H9 (cell line): ENCODE measurements around the gene PKIB. TPM values are rescaled to one million over a fixed set of nuclear protein-coding genes. Genes with fewer than 3 reads are reported as not detected.

Experiments used
- DNase-seq: peaks from one replicate; pipeline ENCODE4 v3.0.0-alpha.2; 2017
- H2AFZ ChIP-seq: one replicate; pipeline ENCODE4 v1.6.1; 2013; ENCODE audit warnings: mild to moderate bottlenecking, low read length, control low read depth, moderate library complexity
- H2AK5ac ChIP-seq: 2 replicates; pipeline ENCODE4 v1.6.1; 2013; ENCODE audit warnings: low read length, control low read depth, mixed read lengths; ENCODE audit not compliant: insufficient read length
- H2BK120ac ChIP-seq: one replicate; pipeline ENCODE4 v1.6.1; 2013; ENCODE audit warnings: low read depth, mild to moderate bottlenecking, low read length, control low read depth, inconsistent platforms; ENCODE audit not compliant: poor library complexity, severe bottlenecking
- H2BK12ac ChIP-seq: 2 replicates; pipeline ENCODE4 v1.6.1; 2013; ENCODE audit warnings: low read length, control low read depth, mixed read lengths, low read depth; ENCODE audit not compliant: insufficient read length
- H2BK15ac ChIP-seq: 2 replicates; pipeline ENCODE4 v1.6.1; 2013; ENCODE audit warnings: low read depth, low read length, control low read depth
- H2BK20ac ChIP-seq: one replicate; pipeline ENCODE4 v1.6.1; 2013; ENCODE audit warnings: low read depth, mild to moderate bottlenecking, low read length, control low read depth, inconsistent platforms; ENCODE audit not compliant: poor library complexity, severe bottlenecking
- H2BK5ac ChIP-seq: 2 replicates; pipeline ENCODE4 v1.6.1; 2013; ENCODE audit warnings: low read length, control low read depth, mixed read lengths; ENCODE audit not compliant: insufficient read length
- H3K14ac ChIP-seq: 2 replicates; pipeline ENCODE4 v1.6.1; 2013; ENCODE audit warnings: low read length, control low read depth; ENCODE audit not compliant: insufficient read depth
- H3K18ac ChIP-seq: 2 replicates; pipeline ENCODE4 v1.6.1; 2013; ENCODE audit warnings: low read depth, mild to moderate bottlenecking, mixed read lengths, low read length, control low read depth; ENCODE audit not compliant: insufficient read length
- H3K23ac ChIP-seq: 2 replicates; pipeline ENCODE4 v1.6.1; 2013; ENCODE audit warnings: low read length, control low read depth, mixed read lengths, low read depth; ENCODE audit not compliant: insufficient read length
- H3K23me2 ChIP-seq: 2 replicates; pipeline ENCODE4 v1.6.1; 2013; ENCODE audit warnings: low read depth, mild to moderate bottlenecking, mixed read lengths, low read length, control low read depth; ENCODE audit not compliant: insufficient read length, poor library complexity, severe bottlenecking
- H3K27ac ChIP-seq: 2 replicates; pipeline ENCODE4 v1.5.1; 2013; ENCODE audit warnings: low read length, control low read depth, mixed read lengths, low read depth; ENCODE audit not compliant: insufficient read length
- H3K27me3 ChIP-seq: 2 replicates; pipeline ENCODE4 v1.6.1; 2013; ENCODE audit warnings: low read length, control low read depth, inconsistent platforms; ENCODE audit not compliant: insufficient read depth
- H3K4ac ChIP-seq: 2 replicates; pipeline ENCODE4 v1.6.1; 2013; ENCODE audit warnings: low read depth, mild to moderate bottlenecking, control low read depth, inconsistent platforms, low read length, moderate library complexity
- H3K4me1 ChIP-seq: 2 replicates; pipeline ENCODE4 v1.6.1; 2013; ENCODE audit warnings: low read length, control low read depth, inconsistent platforms; ENCODE audit not compliant: insufficient read depth
- H3K4me2 ChIP-seq: 2 replicates; pipeline ENCODE4 v1.6.1; 2013; ENCODE audit warnings: low read length, control low read depth, mixed read lengths; ENCODE audit not compliant: insufficient read length, insufficient read depth
- H3K56ac ChIP-seq: 2 replicates; pipeline ENCODE4 v1.6.1; 2013; ENCODE audit warnings: low read depth, mild to moderate bottlenecking, mixed read lengths, low read length, control low read depth; ENCODE audit not compliant: insufficient read length
- H3K79me1 ChIP-seq: 2 replicates; pipeline ENCODE4 v1.6.1; 2013; ENCODE audit warnings: low read depth, mild to moderate bottlenecking, moderate library complexity, low read length, control low read depth, inconsistent platforms; ENCODE audit not compliant: insufficient read depth, poor library complexity, severe bottlenecking
- H3K79me2 ChIP-seq: 2 replicates; pipeline ENCODE4 v1.6.1; 2013; ENCODE audit warnings: low read length, control low read depth, inconsistent platforms; ENCODE audit not compliant: insufficient read depth
- H3K9ac ChIP-seq: 2 replicates; pipeline ENCODE4 v1.6.1; 2013; ENCODE audit warnings: low read length, control low read depth, mixed read lengths; ENCODE audit not compliant: insufficient read length; ENCODE audit errors: extremely low read depth
- H3K9me3 ChIP-seq: one replicate; pipeline ENCODE4 v1.6.1; 2013; ENCODE audit warnings: low read depth, low read length, inconsistent platforms; ENCODE audit not compliant: control insufficient read depth
- H3T11ph ChIP-seq: one replicate; pipeline ENCODE4 v1.6.1; 2013; ENCODE audit warnings: mild to moderate bottlenecking, low read length, control low read depth, inconsistent platforms
- H4K20me1 ChIP-seq: one replicate; pipeline ENCODE4 v1.6.1; 2013; ENCODE audit not compliant: control insufficient read depth, insufficient read length, insufficient read depth
- H4K5ac ChIP-seq: 2 replicates; pipeline ENCODE4 v1.6.1; 2013; ENCODE audit warnings: low read depth, mild to moderate bottlenecking, mixed read lengths, low read length, control low read depth; ENCODE audit not compliant: insufficient read length
- H4K8ac ChIP-seq: replicated peaks from 2 replicates; pipeline ENCODE4 v1.6.1; 2013; ENCODE audit warnings: low read length, control low read depth, mixed read lengths, low read depth; ENCODE audit not compliant: insufficient read length
- H4K91ac ChIP-seq: 2 replicates; pipeline ENCODE4 v1.6.1; 2013; ENCODE audit warnings: low read depth, mild to moderate bottlenecking, moderate library complexity, mixed read lengths, low read length, control low read depth; ENCODE audit not compliant: insufficient read length
- H3K27ac Mint-ChIP-seq, 3 experiments: 2 replicates in 2 of 3; 3 replicates in 1 of 3; pipeline ENCODE4 v1.8.0; 2020 to 2021; ENCODE audit warnings: mixed read lengths in 3 of 3, mild to moderate bottlenecking in 1 of 3, moderate library complexity in 1 of 3
- H3K27me3 Mint-ChIP-seq: 2 replicates; pipeline ENCODE4 v1.8.0; 2021; ENCODE audit warnings: low read depth, mild to moderate bottlenecking, moderate library complexity, mixed read lengths
- H3K36me3 Mint-ChIP-seq, 3 experiments: 2 replicates in 2 of 3; 3 replicates in 1 of 3; pipeline ENCODE4 v1.8.0; 2020 to 2021; ENCODE audit warnings: low read depth in 3 of 3, mixed read lengths in 3 of 3; ENCODE audit not compliant: insufficient read depth in 1 of 3
- H3K4me1 Mint-ChIP-seq, 2 experiments: 2 replicates each; pipeline ENCODE4 v1.8.0; 2020; ENCODE audit warnings: mixed read lengths in 2 of 2
- H3K4me3 Mint-ChIP-seq, 2 experiments: 2 replicates in 1 of 2; 3 replicates in 1 of 2; pipeline ENCODE4 v1.8.0; 2020 to 2021; ENCODE audit warnings: mild to moderate bottlenecking in 2 of 2, mixed read lengths in 2 of 2, moderate library complexity in 1 of 2
- H3K9me3 Mint-ChIP-seq, 2 experiments: 2 replicates in 1 of 2; 3 replicates in 1 of 2; pipeline ENCODE4 v1.8.0; 2020; ENCODE audit warnings: mild to moderate bottlenecking in 2 of 2, mixed read lengths in 2 of 2, moderate library complexity in 1 of 2
- CTCF ChIP-seq: fragments of 200-600 bp; sonication (generic); conservative IDR thresholded peaks from 3 replicates; pipeline ENCODE4 v1.8.0; 2021; ENCODE audit warnings: antibody characterized with exemption, mild to moderate bottlenecking
- WGBS: extraction: QIAGEN DNeasy Blood & Tissue Kit; methylation state at CpG from one replicate; pipeline ENCODE4 v1.1.7; 2013; ENCODE audit warnings: missing lambda C conversion rate, low lambda C conversion rate, mixed read lengths; ENCODE audit not compliant: insufficient read length; ENCODE audit errors: extremely low coverage; 5-methylcytosine and 5-hydroxymethylcytosine counted together
- total RNA-seq: library from RNA; stranded (reverse); gene quantifications from 2 replicates; pipeline ENCODE4 v1.2.1, GENCODE V29; 2021

PKIB gene
- total RNA-seq, 1 experiment from 2014 or later = 46.5 TPM

GRCh38 chr6:122578961-122579360 is 31.2 kb upstream of the PKIB start:
- H3K36me3 Mint-ChIP-seq = peaks cover 6 to 27% (median 6%) of the 10 kb centered on the region in 3 experiments
- no peak for DNase-seq
- Histone ChIP-seq H3K4me2 (no peak overlapping the region), H2BK15ac (no peak overlapping the region), H4K91ac (no peak overlapping the region), H2BK5ac (no peak overlapping the region), H2BK12ac (no peak overlapping the region), H2BK120ac (no peak overlapping the region), H3K79me1 (no peaks in the 10 kb centered on the region), H3K4ac (no peak overlapping the region), H3K9me3 (no peaks in the 10 kb centered on the region), H4K20me1 (no peaks in the 10 kb centered on the region), H3K4me1 (no peaks in the 10 kb centered on the region), H3K18ac (no peak overlapping the region), H3K23ac (no peak overlapping the region), H3K56ac (no peak overlapping the region), H2AFZ (no peak overlapping the region), H3K9ac (no peak overlapping the region), H3K79me2 (no peaks in the 10 kb centered on the region), H3T11ph (no peak overlapping the region), H3K27me3 (no peaks in the 10 kb centered on the region), H3K23me2 (no peaks in the 10 kb centered on the region), H3K14ac (no peak overlapping the region), H2AK5ac (no peak overlapping the region), H3K27ac (no peak overlapping the region), H4K8ac (no peak overlapping the region), H4K5ac (no peak overlapping the region), H2BK20ac (no peak overlapping the region)
- TF ChIP-seq CTCF = no peak
- H3K27me3 Mint-ChIP-seq = no peaks in the 10 kb centered on the region
- peaks cover 0 to 11% of the 10 kb centered on the region in 2 experiments; a peak in 2 of 5 replicates for H3K9me3 Mint-ChIP-seq
- WGBS = no CpG with 5 or more reads among the region's 1 CpG
- no peaks in the 10 kb centered on the region for H3K4me1 Mint-ChIP-seq
- H3K27ac Mint-ChIP-seq = no peak overlapping the region
- H3K4me3 Mint-ChIP-seq = no peak overlapping the region
